Measurements from ENCODE around the gene DTHD1. TPM values are rescaled to one million over a fixed set of nuclear protein-coding genes. Genes with fewer than 3 reads are reported as not detected.

DTHD1 gene
- total RNA-seq, 1 experiment from 2014 or later: not detected

GRCh38 chr4:36341936-36342335, 60.5 kb downstream of the DTHD1 start:
- H3K4me1 Mint-ChIP-seq (ENCODE audit: low read depth, unreplicated experiment): no peaks in the 10 kb centered on the region
- no peak overlapping the region for H3K4me3 Mint-ChIP-seq (ENCODE audit: unreplicated experiment)
- intact Hi-C loops (cut with micrococcal nuclease; ENCODE audit: unreplicated experiment): no loop called here
- H3K36me3 Mint-ChIP-seq (ENCODE audit: insufficient read depth, unreplicated experiment): no peaks in the 10 kb centered on the region
- CTCF ChIA-PET: no interaction called here
- H3K27ac Mint-ChIP-seq (ENCODE audit: unreplicated experiment): no peak overlapping the region
- no TSS peak for BruUV-seq (replicated peaks)
- Histone ChIP-seq H3K36me3 (ENCODE audit: control insufficient read depth, insufficient read depth, low read length) (no peaks in the 10 kb centered on the region), H3K4me3 (ENCODE audit: low read depth, low read length) (no peak overlapping the region), H3K27me3 (replicated peaks; ENCODE audit: control insufficient read depth, insufficient read depth, low read length) (no peaks in the 10 kb centered on the region), H3K9me3 (no peaks in the 10 kb centered on the region), H3K4me1 (no peaks in the 10 kb centered on the region)
- no peak for DNase-seq
- peaks cover 6% of the 10 kb centered on the region for H3K27me3 Mint-ChIP-seq (ENCODE audit: insufficient read depth, unreplicated experiment)
- POLR2A ChIA-PET: no interaction called here
- H3K9me3 Mint-ChIP-seq (ENCODE audit: unreplicated experiment): no peaks in the 10 kb centered on the region
- TF ChIP-seq, protein P1, sequence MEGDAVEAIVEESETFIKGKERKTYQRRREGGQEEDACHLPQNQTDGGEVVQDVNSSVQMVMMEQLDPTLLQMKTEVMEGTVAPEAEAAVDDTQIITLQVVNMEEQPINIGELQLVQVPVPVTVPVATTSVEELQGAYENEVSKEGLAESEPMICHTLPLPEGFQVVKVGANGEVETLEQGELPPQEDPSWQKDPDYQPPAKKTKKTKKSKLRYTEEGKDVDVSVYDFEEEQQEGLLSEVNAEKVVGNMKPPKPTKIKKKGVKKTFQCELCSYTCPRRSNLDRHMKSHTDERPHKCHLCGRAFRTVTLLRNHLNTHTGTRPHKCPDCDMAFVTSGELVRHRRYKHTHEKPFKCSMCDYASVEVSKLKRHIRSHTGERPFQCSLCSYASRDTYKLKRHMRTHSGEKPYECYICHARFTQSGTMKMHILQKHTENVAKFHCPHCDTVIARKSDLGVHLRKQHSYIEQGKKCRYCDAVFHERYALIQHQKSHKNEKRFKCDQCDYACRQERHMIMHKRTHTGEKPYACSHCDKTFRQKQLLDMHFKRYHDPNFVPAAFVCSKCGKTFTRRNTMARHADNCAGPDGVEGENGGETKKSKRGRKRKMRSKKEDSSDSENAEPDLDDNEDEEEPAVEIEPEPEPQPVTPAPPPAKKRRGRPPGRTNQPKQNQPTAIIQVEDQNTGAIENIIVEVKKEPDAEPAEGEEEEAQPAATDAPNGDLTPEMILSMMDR (IDR thresholded peaks at IDR 0.05; ENCODE audit: insufficient read depth in 1 of 2, low read depth in 1 of 2, low read length in 1 of 2, severe bottlenecking in 1 of 2, unreplicated experiment in 1 of 2): no peak

- H3K4me1 Mint-ChIP-seq (ENCODE audit: low read depth, unreplicated experiment): no peaks in the 10 kb centered on the region
- H3K27me3 Mint-ChIP-seq (ENCODE audit: insufficient read depth, unreplicated experiment): peaks cover 6% of the 10 kb centered on the region
- ChIA-PET CTCF (no interaction called here), POLR2A (no interaction called here)
- BruUV-seq (replicated peaks): no TSS peak
- H3K9me3 Mint-ChIP-seq (ENCODE audit: unreplicated experiment): no peaks in the 10 kb centered on the region
- no peaks in the 10 kb centered on the region for H3K4me1 ChIP-seq
- H3K4me3 ChIP-seq (ENCODE audit: low read depth, low read length): no peak overlapping the region
- intact Hi-C loops (cut with micrococcal nuclease; ENCODE audit: unreplicated experiment): no loop called here
- TF ChIP-seq, protein P1 (IDR thresholded peaks at IDR 0.05; ENCODE audit: insufficient read depth in 1 of 2, low read depth in 1 of 2, low read length in 1 of 2, severe bottlenecking in 1 of 2, unreplicated experiment in 1 of 2): no peak
- H3K4me3 Mint-ChIP-seq (ENCODE audit: unreplicated experiment): no peak overlapping the region
- H3K27ac Mint-ChIP-seq (ENCODE audit: unreplicated experiment): no peak overlapping the region
- H3K36me3 Mint-ChIP-seq (ENCODE audit: insufficient read depth, unreplicated experiment): no peaks in the 10 kb centered on the region
- no peaks in the 10 kb centered on the region for H3K36me3 ChIP-seq (ENCODE audit: control insufficient read depth, insufficient read depth, low read length)
- no peaks in the 10 kb centered on the region for H3K9me3 ChIP-seq
- no peaks in the 10 kb centered on the region for H3K27me3 ChIP-seq (replicated peaks; ENCODE audit: control insufficient read depth, insufficient read depth, low read length)
- DNase-seq: no peak
These were observed 62.2 kb downstream of the DTHD1 start for GRCh38 chr4:36343501-36344175.

GRCh38 chr4:36348403-36348938, 67.1 kb downstream of the DTHD1 start:
- Mint-ChIP-seq H3K36me3 (ENCODE audit: insufficient read depth, unreplicated experiment) (no peaks in the 10 kb centered on the region), H3K4me1 (ENCODE audit: low read depth, unreplicated experiment) (no peaks in the 10 kb centered on the region), H3K9me3 (ENCODE audit: unreplicated experiment) (no peaks in the 10 kb centered on the region), H3K4me3 (ENCODE audit: unreplicated experiment) (no peak overlapping the region), H3K27me3 (ENCODE audit: insufficient read depth, unreplicated experiment) (peaks cover 6% of the 10 kb centered on the region), H3K27ac (ENCODE audit: unreplicated experiment) (no peak overlapping the region)
- no TSS peak for BruUV-seq (replicated peaks)
- intact Hi-C loops (cut with micrococcal nuclease; ENCODE audit: unreplicated experiment): no loop called here
- Histone ChIP-seq H3K9me3 (no peaks in the 10 kb centered on the region), H3K36me3 (ENCODE audit: control insufficient read depth, insufficient read depth, low read length) (no peaks in the 10 kb centered on the region), H3K4me3 (ENCODE audit: low read depth, low read length) (no peak overlapping the region), H3K27me3 (replicated peaks; ENCODE audit: control insufficient read depth, insufficient read depth, low read length) (no peaks in the 10 kb centered on the region), H3K4me1 (no peaks in the 10 kb centered on the region)
- DNase-seq: no peak
- POLR2A ChIA-PET: no interaction called here
- TF ChIP-seq, protein P1 (IDR thresholded peaks at IDR 0.05; ENCODE audit: insufficient read depth in 1 of 2, low read depth in 1 of 2, low read length in 1 of 2, severe bottlenecking in 1 of 2, unreplicated experiment in 1 of 2): no peak
- CTCF ChIA-PET: no interaction called here

Data from Caco-2 (cell line).